K562 (cell line): ENCODE results near the gene HOXA5.

ENCODE experiments used
- CBX5 ChIP-seq: IDR thresholded peaks from 2 replicates; pipeline ENCODE4 v1.6.1; 2014; ENCODE audit warnings: low read depth, borderline replicate concordance
- IRF2 ChIP-seq: sonication (generic); formaldehyde crosslinking; IDR thresholded peaks from 2 replicates; pipeline ENCODE4 v1.8.1; 2022; ENCODE audit warnings: mild to moderate bottlenecking, missing genetic modification reagents
- TEAD4 ChIP-seq, 2 experiments: sonication (generic) in 1 of 2; formaldehyde crosslinking in 1 of 2; IDR thresholded peaks; 2 replicates each; pipeline versions ENCODE4 v1.6.1 to v1.8.0; 2012 to 2022; ENCODE audit warnings: borderline replicate concordance in 1 of 2, inconsistent platforms in 1 of 2, low read length in 1 of 2, mild to moderate bottlenecking in 1 of 2, missing genetic modification reagents in 1 of 2
- ZFX ChIP-seq: sonication (generic); formaldehyde crosslinking; IDR thresholded peaks from 2 replicates; pipeline ENCODE4 v1.8.0; 2022; ENCODE audit warnings: mild to moderate bottlenecking, missing genetic modification reagents, moderate library complexity
- ZNF274 ChIP-seq: IDR thresholded peaks from 2 replicates; pipeline ENCODE4 v1.6.1; 2011; ENCODE audit warnings: low read depth, mild to moderate bottlenecking, low read length, moderate library complexity, borderline replicate concordance
- TF ChIP-seq, protein P1 (sequence below): IDR thresholded peaks from 2 replicates; pipeline ENCODE4 v1.6.1; 2011; ENCODE audit not compliant: insufficient read length; ENCODE audit errors: extremely low read depth
- TF ChIP-seq, protein P2 (sequence below): fragments of 250-450 bp; sonication (Bioruptor Pico); IDR thresholded peaks from 2 replicates; pipeline ENCODE4 v1.5.0; 2020; ENCODE audit warnings: mild to moderate bottlenecking, borderline replicate concordance

DNA sequence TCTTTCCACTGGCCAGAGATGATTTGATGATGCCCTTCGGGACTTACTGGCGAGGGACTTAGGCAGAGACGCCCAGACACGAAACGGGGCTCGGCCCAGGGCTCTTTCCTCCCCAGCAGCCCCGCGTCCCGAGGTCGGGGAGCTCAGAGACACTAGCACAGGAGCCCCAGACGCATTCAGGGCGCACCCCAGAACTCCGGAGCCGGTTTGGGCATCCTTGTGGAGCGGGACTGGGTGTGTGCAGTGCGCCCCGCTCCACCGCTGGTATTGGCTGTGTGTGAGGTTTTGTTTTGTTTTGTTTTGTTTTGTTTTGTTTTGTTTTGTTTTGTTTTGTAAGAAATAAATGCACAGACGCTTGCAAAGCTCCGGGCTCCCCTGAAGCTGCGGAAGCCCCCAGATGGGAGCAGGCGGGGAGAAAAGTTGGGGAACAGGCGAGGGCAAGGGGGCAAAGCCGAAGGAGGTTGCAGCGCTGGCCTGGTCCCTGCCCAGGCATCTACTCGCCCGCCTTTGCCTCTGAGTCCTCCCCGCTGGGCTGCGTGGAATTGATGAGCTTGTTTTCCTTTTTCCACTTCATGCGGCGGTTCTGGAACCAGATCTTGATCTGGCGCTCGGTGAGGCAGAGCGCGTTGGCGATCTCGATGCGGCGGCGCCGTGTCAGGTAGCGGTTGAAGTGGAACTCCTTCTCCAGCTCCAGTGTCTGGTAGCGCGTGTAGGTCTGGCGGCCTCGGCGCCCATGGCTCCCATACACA, 1.9 kb upstream of the HOXA5 start:
- TF ChIP-seq CBX5 (no peak), IRF2 (no peak), TEAD4 (IDR thresholded peaks at IDR 0.05; ENCODE audit: low read length) (no peak), TEAD4 (CRISPR knock-in tag; IDR thresholded peaks at IDR 0.05; ENCODE audit: borderline replicate concordance) (no peak), ZNF274 (no peak), ZFX (no peak)
- TF ChIP-seq, protein P1, sequence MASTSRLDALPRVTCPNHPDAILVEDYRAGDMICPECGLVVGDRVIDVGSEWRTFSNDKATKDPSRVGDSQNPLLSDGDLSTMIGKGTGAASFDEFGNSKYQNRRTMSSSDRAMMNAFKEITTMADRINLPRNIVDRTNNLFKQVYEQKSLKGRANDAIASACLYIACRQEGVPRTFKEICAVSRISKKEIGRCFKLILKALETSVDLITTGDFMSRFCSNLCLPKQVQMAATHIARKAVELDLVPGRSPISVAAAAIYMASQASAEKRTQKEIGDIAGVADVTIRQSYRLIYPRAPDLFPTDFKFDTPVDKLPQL = no peak
- TF ChIP-seq, protein P2, sequence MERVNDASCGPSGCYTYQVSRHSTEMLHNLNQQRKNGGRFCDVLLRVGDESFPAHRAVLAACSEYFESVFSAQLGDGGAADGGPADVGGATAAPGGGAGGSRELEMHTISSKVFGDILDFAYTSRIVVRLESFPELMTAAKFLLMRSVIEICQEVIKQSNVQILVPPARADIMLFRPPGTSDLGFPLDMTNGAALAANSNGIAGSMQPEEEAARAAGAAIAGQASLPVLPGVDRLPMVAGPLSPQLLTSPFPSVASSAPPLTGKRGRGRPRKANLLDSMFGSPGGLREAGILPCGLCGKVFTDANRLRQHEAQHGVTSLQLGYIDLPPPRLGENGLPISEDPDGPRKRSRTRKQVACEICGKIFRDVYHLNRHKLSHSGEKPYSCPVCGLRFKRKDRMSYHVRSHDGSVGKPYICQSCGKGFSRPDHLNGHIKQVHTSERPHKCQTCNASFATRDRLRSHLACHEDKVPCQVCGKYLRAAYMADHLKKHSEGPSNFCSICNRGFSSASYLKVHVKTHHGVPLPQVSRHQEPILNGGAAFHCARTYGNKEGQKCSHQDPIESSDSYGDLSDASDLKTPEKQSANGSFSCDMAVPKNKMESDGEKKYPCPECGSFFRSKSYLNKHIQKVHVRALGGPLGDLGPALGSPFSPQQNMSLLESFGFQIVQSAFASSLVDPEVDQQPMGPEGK (CRISPR knock-in tag) = no peak
